ENCODE measurements around the gene PRR19. TPM values are rescaled to one million over a fixed set of nuclear protein-coding genes. Genes with fewer than 3 reads are reported as not detected.
"Not testable (repeated sequence)": the region's sequence is repeated elsewhere in the genome, so short reads cannot be mapped to it uniquely, and the experiment has no call there.

PRR19 gene
- total RNA-seq, 2 experiments from 2014 or later, result 0.40 to 1.4 TPM

DNA sequence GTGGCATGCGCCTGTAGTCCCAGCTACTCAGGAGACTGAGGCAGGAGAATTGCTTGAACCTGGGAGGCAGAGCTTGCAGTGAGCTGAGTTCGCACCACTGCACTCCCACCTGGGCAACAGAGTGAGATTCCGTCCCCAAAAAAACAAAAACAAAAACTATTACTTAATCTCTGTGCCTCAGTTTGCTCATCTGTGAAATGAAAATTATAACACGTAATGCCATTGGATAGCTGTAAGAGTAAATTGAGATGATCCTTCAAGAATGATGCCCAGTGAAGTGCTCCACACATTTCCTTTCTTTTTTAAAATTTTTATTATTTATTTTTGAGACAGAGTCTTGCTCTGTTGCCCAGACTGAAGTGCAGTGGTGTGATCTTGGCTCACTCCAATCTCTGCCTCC lies 38.0 kb downstream of the PRR19 start:
- DNase-seq (ENCODE audit: low spot score); H3K27ac ChIP-seq (ENCODE audit: low read depth, low read length, poor library complexity, severe bottlenecking); H2AFZ ChIP-seq (ENCODE audit: low read length); H3K4me2 ChIP-seq (ENCODE audit: low read length); H3K9me3 ChIP-seq (ENCODE audit: low read length); H3K4me3 ChIP-seq (ENCODE audit: low read depth, low read length, poor library complexity, severe bottlenecking); H3K9me2 ChIP-seq (ENCODE audit: insufficient read depth, low read length); H3K79me2 ChIP-seq (ENCODE audit: insufficient read depth, low read depth, low read length); H3K4me1 ChIP-seq (ENCODE audit: insufficient read depth, low read length, poor library complexity, severe bottlenecking); CTCF ChIA-PET (ENCODE audit: unreplicated experiment); H4K20me1 ChIP-seq (ENCODE audit: insufficient read depth, low read length); BruUV-seq (replicated peaks); intact Hi-C loops (cut with micrococcal nuclease; ENCODE audit: unreplicated experiment): not testable (repeated sequence)
- POLR2A ChIA-PET, result interaction anchor here (0.6 kb wide), 1 partner anchor 45 kb away, joined by 3 read pairs; no protein-coding TSS in a partner anchor
- H3K36me3 ChIP-seq (ENCODE audit: insufficient read depth, low read length), result peaks cover 11% of the 10 kb centered on the region; the same call in 1 of the 2 replicates

DNA sequence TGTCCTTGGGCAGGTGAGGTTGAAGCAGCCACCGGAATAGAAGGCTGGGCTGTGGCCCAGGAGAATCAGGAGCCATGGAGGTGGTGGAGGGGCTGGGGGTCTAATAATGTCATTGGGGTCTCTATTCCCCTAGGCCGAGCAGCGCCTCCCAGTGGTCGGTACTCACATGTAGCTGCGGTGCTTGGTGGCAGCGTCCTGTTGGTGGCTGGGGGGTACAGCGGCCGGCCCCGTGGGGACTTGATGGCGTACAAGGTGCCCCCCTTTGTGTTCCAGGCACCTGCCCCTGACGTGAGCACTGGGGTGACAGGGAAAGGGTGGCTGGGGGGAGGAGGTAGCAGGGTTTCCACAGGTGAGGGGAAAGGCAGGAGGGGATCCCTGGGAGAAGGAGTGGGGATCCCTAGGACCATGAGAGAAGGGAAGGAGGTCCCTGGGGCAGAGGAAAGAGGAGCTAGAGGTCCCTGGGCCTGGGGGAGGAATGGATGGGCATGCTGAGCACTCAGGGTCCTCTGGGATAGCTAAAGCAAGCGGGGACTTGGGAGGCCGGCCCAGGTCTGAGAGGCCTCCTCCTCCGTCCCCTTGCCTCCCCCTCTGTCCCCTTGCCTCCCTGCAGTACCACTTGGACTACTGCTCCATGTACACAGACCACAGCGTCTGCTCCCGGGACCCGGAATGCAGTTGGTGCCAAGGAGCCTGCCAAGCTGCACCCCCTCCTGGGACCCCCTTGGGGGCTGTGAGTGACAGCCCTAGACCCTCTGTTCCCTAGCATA lies 41.6 kb downstream of the PRR19 start:
- no TSS peak for BruUV-seq (replicated peaks)
- H3K79me2 ChIP-seq (ENCODE audit: insufficient read depth, low read depth, low read length), result no peaks in the 10 kb centered on the region
- no peaks in the 10 kb centered on the region for H3K9me3 ChIP-seq (ENCODE audit: low read length)
- no peak overlapping the region for H3K27ac ChIP-seq (ENCODE audit: low read depth, low read length, poor library complexity, severe bottlenecking)
- H3K9me2 ChIP-seq (ENCODE audit: insufficient read depth, low read length), result no peaks in the 10 kb centered on the region
- no peaks in the 10 kb centered on the region for H3K4me1 ChIP-seq (ENCODE audit: insufficient read depth, low read length, poor library complexity, severe bottlenecking)
- H3K4me2 ChIP-seq (ENCODE audit: low read length), result no peak overlapping the region
- no peaks in the 10 kb centered on the region for H4K20me1 ChIP-seq (ENCODE audit: insufficient read depth, low read length)
- CTCF ChIA-PET (ENCODE audit: unreplicated experiment), result no interaction called here
- POLR2A ChIA-PET, result no interaction called here
- no peak overlapping the region for H2AFZ ChIP-seq (ENCODE audit: low read length)
- no peak overlapping the region for H3K4me3 ChIP-seq (ENCODE audit: low read depth, low read length, poor library complexity, severe bottlenecking)
- intact Hi-C loops (cut with micrococcal nuclease; ENCODE audit: unreplicated experiment), result no loop called here
- H3K36me3 ChIP-seq (ENCODE audit: insufficient read depth, low read length), result peaks cover 6% of the 10 kb centered on the region; the same call in 1 of the 2 replicates
- TF ChIP-seq EZH2phosphoT487 (IDR thresholded peaks at IDR 0.05; ENCODE audit: borderline replicate concordance, low read depth, low read length), result no peak
- TF ChIP-seq, protein P1, sequence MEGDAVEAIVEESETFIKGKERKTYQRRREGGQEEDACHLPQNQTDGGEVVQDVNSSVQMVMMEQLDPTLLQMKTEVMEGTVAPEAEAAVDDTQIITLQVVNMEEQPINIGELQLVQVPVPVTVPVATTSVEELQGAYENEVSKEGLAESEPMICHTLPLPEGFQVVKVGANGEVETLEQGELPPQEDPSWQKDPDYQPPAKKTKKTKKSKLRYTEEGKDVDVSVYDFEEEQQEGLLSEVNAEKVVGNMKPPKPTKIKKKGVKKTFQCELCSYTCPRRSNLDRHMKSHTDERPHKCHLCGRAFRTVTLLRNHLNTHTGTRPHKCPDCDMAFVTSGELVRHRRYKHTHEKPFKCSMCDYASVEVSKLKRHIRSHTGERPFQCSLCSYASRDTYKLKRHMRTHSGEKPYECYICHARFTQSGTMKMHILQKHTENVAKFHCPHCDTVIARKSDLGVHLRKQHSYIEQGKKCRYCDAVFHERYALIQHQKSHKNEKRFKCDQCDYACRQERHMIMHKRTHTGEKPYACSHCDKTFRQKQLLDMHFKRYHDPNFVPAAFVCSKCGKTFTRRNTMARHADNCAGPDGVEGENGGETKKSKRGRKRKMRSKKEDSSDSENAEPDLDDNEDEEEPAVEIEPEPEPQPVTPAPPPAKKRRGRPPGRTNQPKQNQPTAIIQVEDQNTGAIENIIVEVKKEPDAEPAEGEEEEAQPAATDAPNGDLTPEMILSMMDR (conservative IDR thresholded peaks at IDR 0.05; ENCODE audit: low read length), result peak; percentile 68
- DNase-seq (ENCODE audit: low spot score), result no peak

DNA sequence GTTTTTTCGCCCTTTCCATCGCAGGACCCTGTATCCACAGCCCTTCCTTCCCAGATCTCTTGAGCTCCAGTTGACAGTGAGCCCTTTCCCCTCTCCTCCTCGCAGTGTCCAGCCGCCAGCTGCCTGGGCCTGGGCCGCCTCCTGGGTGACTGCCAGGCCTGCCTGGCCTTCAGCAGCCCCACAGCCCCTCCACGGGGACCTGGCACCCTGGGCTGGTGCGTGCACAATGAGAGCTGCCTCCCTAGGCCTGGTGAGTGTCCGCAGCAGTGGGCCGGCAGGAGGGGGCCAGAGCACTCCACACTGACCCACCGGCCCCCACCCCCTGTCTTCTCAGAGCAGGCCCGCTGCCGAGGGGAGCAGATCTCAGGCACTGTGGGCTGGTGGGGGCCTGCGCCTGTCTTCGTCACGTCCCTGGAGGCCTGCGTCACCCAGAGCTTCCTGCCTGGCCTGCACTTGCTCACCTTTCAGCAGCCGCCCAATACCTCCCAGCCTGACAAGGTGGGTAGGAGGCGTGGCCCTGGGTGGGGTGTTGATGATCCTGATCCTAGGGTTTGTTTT lies 42.5 kb downstream of the PRR19 start:
- CTCF ChIA-PET (ENCODE audit: unreplicated experiment), result no interaction called here

More for the DNA sequence above, 42.5 kb downstream of the PRR19 start:
- Histone ChIP-seq H3K4me2 (ENCODE audit: low read length) (no peak overlapping the region), H3K9me3 (ENCODE audit: low read length) (no peaks in the 10 kb centered on the region), H3K27ac (ENCODE audit: low read depth, low read length, poor library complexity, severe bottlenecking) (no peak overlapping the region), H2AFZ (ENCODE audit: low read length) (no peak overlapping the region), H3K4me3 (ENCODE audit: low read depth, low read length, poor library complexity, severe bottlenecking) (no peak overlapping the region), H3K79me2 (ENCODE audit: insufficient read depth, low read depth, low read length) (no peaks in the 10 kb centered on the region), H3K36me3 (ENCODE audit: insufficient read depth, low read length) (peaks cover 6% of the 10 kb centered on the region; the same call in 1 of the 2 replicates), H3K9me2 (ENCODE audit: insufficient read depth, low read length) (no peaks in the 10 kb centered on the region), H4K20me1 (ENCODE audit: insufficient read depth, low read length) (no peaks in the 10 kb centered on the region), H3K4me1 (ENCODE audit: insufficient read depth, low read length, poor library complexity, severe bottlenecking) (no peaks in the 10 kb centered on the region)
- no peak for DNase-seq (ENCODE audit: low spot score)
- intact Hi-C loops (cut with micrococcal nuclease; ENCODE audit: unreplicated experiment), result no loop called here
- POLR2A ChIA-PET, result no interaction called here
- TF ChIP-seq, protein P1 (conservative IDR thresholded peaks at IDR 0.05; ENCODE audit: low read length), result no peak
- no peak for TF ChIP-seq EZH2phosphoT487 (IDR thresholded peaks at IDR 0.05; ENCODE audit: borderline replicate concordance, low read depth, low read length)
- no TSS peak for BruUV-seq (replicated peaks)
